Glomerular endothelial cell (primary cell): ENCODE data around the gene DUSP22. TPM values are rescaled to one million over a fixed set of nuclear protein-coding genes. Genes with fewer than 3 reads are reported as not detected.
"Not testable (repeated sequence)": the region's sequence is repeated elsewhere in the genome, so short reads cannot be mapped to it uniquely, and the experiment has no call there.

Experiments used
- DNase-seq: peaks from one replicate; pipeline ENCODE4 v3.0.0-alpha.2; 2011; ENCODE audit warnings: low read depth, low spot score; ENCODE audit errors: extremely low read depth
- total RNA-seq: library from RNA; depleted of rRNA; stranded (reverse); fragments of >200 nt; gene quantifications from 2 replicates; pipeline ENCODE4 v1.2.3, GENCODE V29; 2015

Gene DUSP22
- total RNA-seq, 1 donor from 2014 or later = 44.1 TPM

GRCh38 chr6:279341-280029 lies 12.8 kb upstream of the DUSP22 start:
- DNase-seq = no peak

- no peak for DNase-seq
Observed at GRCh38 chr6:280775-281468, 11.4 kb upstream of the DUSP22 start.

- no peak for DNase-seq
Observed at GRCh38 chr6:281469-282103, 10.7 kb upstream of the DUSP22 start.

- no peak for DNase-seq
Observed at GRCh38 chr6:282177-282866, 10.0 kb upstream of the DUSP22 start.

- no peak for DNase-seq
Observed at GRCh38 chr6:282867-283416, 9.3 kb upstream of the DUSP22 start.

- DNase-seq = no peak
Observed at GRCh38 chr6:284486-284885, 7.8 kb upstream of the DUSP22 start.

- DNase-seq = no peak
Observed at GRCh38 chr6:285030-285771, 7.1 kb upstream of the DUSP22 start.

- not testable (repeated sequence) for DNase-seq
Observed at GRCh38 chr6:285902-286301, 6.4 kb upstream of the DUSP22 start.

GRCh38 chr6:286681-287488 lies 5.4 kb upstream of the DUSP22 start:
- DNase-seq = no peak

GRCh38 chr6:287489-287860 lies 4.8 kb upstream of the DUSP22 start:
- no peak for DNase-seq

- DNase-seq = no peak
Observed at GRCh38 chr6:288866-289265, 3.4 kb upstream of the DUSP22 start.

- no peak for DNase-seq
Observed at GRCh38 chr6:290111-290922, 2.0 kb upstream of the DUSP22 start.

GRCh38 chr6:291204-291696 lies 1.0 kb upstream of the DUSP22 start:
- no peak for DNase-seq

GRCh38 chr6:292506-293192 lies 362 bp downstream of the DUSP22 start:
- DNase-seq = no peak

GRCh38 chr6:293193-294174 lies 1.2 kb downstream of the DUSP22 start:
- DNase-seq = no peak

GRCh38 chr6:294656-295565 lies 2.6 kb downstream of the DUSP22 start:
- DNase-seq = no peak
